IMR-90 (cell line): ENCODE data around the gene GCK. TPM values are rescaled to one million over a fixed set of nuclear protein-coding genes. Genes with fewer than 3 reads are reported as not detected.

Experiments
- ATAC-seq: fragments of 200-7000 bp; cut with Tn5 transposase; 2 replicates; pipeline ENCODE4 v1.9.1; 2020; ENCODE audit warnings: low read depth, mild to moderate bottlenecking, moderate library complexity
- BruUV-seq: library from RNA; stranded (reverse); fragments of 400-500 nt; replicated peaks from 2 replicates; lab custom pipeline; 2021; lab: Mats Ljungman, UMichigan
- CTCF ChIA-PET: fragments of 300-600 bp; formaldehyde crosslinking; extraction: SDS; loops from one replicate; lab custom pipeline; 2021; ENCODE audit warnings: antibody characterized with exemption; lab: Yijun Ruan, JAX
- POLR2A ChIA-PET: fragments of 300-600 bp; sonication (Branson Sonifier 250); formaldehyde crosslinking; loops from one replicate; lab custom pipeline; 2022; ENCODE audit warnings: antibody characterized with exemption; ENCODE audit not compliant: unreplicated experiment; lab: Charles Lee
- DNase-seq: peaks from one replicate; pipeline ENCODE4 v3.0.0; 2013
- H2AFZ ChIP-seq: replicated peaks from 2 replicates; pipeline ENCODE3; 2013; ENCODE audit warnings: low read length, mild to moderate bottlenecking; ENCODE audit not compliant: poor library complexity
- H2AK5ac ChIP-seq: 2 replicates; pipeline ENCODE4 v1.6.1; 2013; ENCODE audit warnings: low read depth, low read length, inconsistent platforms
- H2AK9ac ChIP-seq: replicated peaks from 2 replicates; pipeline ENCODE3; 2013; ENCODE audit warnings: mild to moderate bottlenecking, low read depth, low read length, moderate library complexity; ENCODE audit not compliant: poor library complexity
- H2BK120ac ChIP-seq: 2 replicates; pipeline ENCODE4 v1.6.1; 2013; ENCODE audit warnings: low read depth, low read length, inconsistent platforms
- H2BK15ac ChIP-seq: 3 replicates; pipeline ENCODE4 v1.6.1; 2013; ENCODE audit warnings: low read depth, low read length, inconsistent platforms
- H2BK20ac ChIP-seq: 2 replicates; pipeline ENCODE4 v1.6.1; 2013; ENCODE audit warnings: low read depth, mild to moderate bottlenecking, inconsistent platforms, low read length, moderate library complexity
- H2BK5ac ChIP-seq: 2 replicates; pipeline ENCODE4 v1.6.1; 2013; ENCODE audit warnings: mild to moderate bottlenecking, low read depth, low read length, inconsistent platforms; ENCODE audit not compliant: poor library complexity, severe bottlenecking
- H3K14ac ChIP-seq: replicated peaks from 2 replicates; pipeline ENCODE4 v1.6.1; 2013; ENCODE audit warnings: low read depth, low read length, inconsistent platforms
- H3K18ac ChIP-seq: 2 replicates; pipeline ENCODE4 v1.6.1; 2013; ENCODE audit warnings: low read depth, low read length, control low read depth
- H3K23ac ChIP-seq: 2 replicates; pipeline ENCODE4 v1.6.1; 2013; ENCODE audit warnings: low read depth, low read length, inconsistent platforms
- H3K27ac ChIP-seq: 2 replicates; pipeline ENCODE4 v1.5.1; 2013; ENCODE audit warnings: mild to moderate bottlenecking, control low read depth, low read length; ENCODE audit not compliant: insufficient read depth
- H3K27me3 ChIP-seq: 2 replicates; pipeline ENCODE4 v1.6.1; 2013; ENCODE audit warnings: low read length; ENCODE audit not compliant: control insufficient read depth, insufficient read depth
- H3K36me3 ChIP-seq: 2 replicates; pipeline ENCODE4 v1.6.1; 2013; ENCODE audit warnings: low read length, mixed read lengths; ENCODE audit not compliant: control insufficient read depth, insufficient read depth
- H3K4ac ChIP-seq: 2 replicates; pipeline ENCODE4 v1.6.1; 2013; ENCODE audit warnings: low read depth, low read length, inconsistent platforms
- H3K4me1 ChIP-seq: 2 replicates; pipeline ENCODE4 v1.6.1; 2013; ENCODE audit warnings: low read length, mixed read lengths; ENCODE audit not compliant: control insufficient read depth, insufficient read depth
- H3K4me2 ChIP-seq: 2 replicates; pipeline ENCODE4 v1.6.1; 2013; ENCODE audit warnings: low read depth, mild to moderate bottlenecking, control low read depth, low read length, moderate library complexity
- H3K4me3 ChIP-seq: 2 replicates; pipeline ENCODE4 v1.5.1; 2013; ENCODE audit warnings: low read depth, mild to moderate bottlenecking, control low read depth, low read length, moderate library complexity; ENCODE audit not compliant: insufficient read depth
- H3K56ac ChIP-seq: 2 replicates; pipeline ENCODE4 v1.6.1; 2013; ENCODE audit warnings: low read length, inconsistent platforms; ENCODE audit not compliant: insufficient read depth; ENCODE audit errors: extremely low read depth
- H3K79me1 ChIP-seq, 2 experiments: 2 replicates each; pipeline ENCODE4 v1.6.1; 2013; ENCODE audit warnings: low read length in 2 of 2, inconsistent platforms in 1 of 2, low read depth in 1 of 2
- H3K9ac ChIP-seq: 2 replicates; pipeline ENCODE4 v1.6.1; 2013; ENCODE audit warnings: low read depth, low read length, control low read depth
- H3K9me1 ChIP-seq: 2 replicates; pipeline ENCODE4 v1.6.1; 2013; ENCODE audit warnings: low read length, inconsistent platforms; ENCODE audit not compliant: insufficient read depth
- H3K9me3 ChIP-seq: 2 replicates; pipeline ENCODE4 v1.6.1; 2013; ENCODE audit warnings: low read length; ENCODE audit not compliant: control insufficient read depth, insufficient read depth
- H4K20me1 ChIP-seq: 2 replicates; pipeline ENCODE4 v1.6.1; 2013; ENCODE audit warnings: low read length, inconsistent platforms; ENCODE audit not compliant: insufficient read depth
- H4K5ac ChIP-seq: 2 replicates; pipeline ENCODE4 v1.6.1; 2013; ENCODE audit warnings: mild to moderate bottlenecking, low read depth, low read length, control low read depth
- H4K8ac ChIP-seq, 2 experiments: 2 replicates each; pipeline ENCODE4 v1.6.1; 2013; ENCODE audit warnings: low read depth in 2 of 2, low read length in 2 of 2, control low read depth in 1 of 2, inconsistent platforms in 1 of 2
- H4K91ac ChIP-seq: 2 replicates; pipeline ENCODE4 v1.6.1; 2013; ENCODE audit warnings: low read depth, low read length, inconsistent platforms; ENCODE audit not compliant: insufficient read depth
- FOS ChIP-seq: fragments of 150-350 bp; IDR thresholded peaks from 2 replicates; pipeline ENCODE4 v1.6.1; 2016; ENCODE audit warnings: low read depth, low read length
- MAFK ChIP-seq: IDR thresholded peaks from 2 replicates; pipeline ENCODE4 v1.6.1; 2012; ENCODE audit warnings: low read depth, low read length, improper control_type of control experiment
- MAZ ChIP-seq: IDR thresholded peaks from 2 replicates; pipeline ENCODE4 v1.6.1; 2012; ENCODE audit warnings: low read depth, mild to moderate bottlenecking, low read length, improper control_type of control experiment, moderate library complexity, borderline replicate concordance
- SMC3 ChIP-seq: fragments of 150-350 bp; IDR thresholded peaks from 2 replicates; pipeline ENCODE4 v1.6.1; 2016; ENCODE audit warnings: low read depth, mild to moderate bottlenecking, antibody characterized with exemption, low read length, moderate library complexity
- WGBS, 2 experiments: methylation state at CpG; one replicate each; pipeline versions ENCODE4 v1.1.5 to v1.1.7; 2013; ENCODE audit warnings: missing lambda C conversion rate in 2 of 2; ENCODE audit not compliant: insufficient read length in 1 of 2; ENCODE audit errors: extremely low coverage in 2 of 2; 5-methylcytosine and 5-hydroxymethylcytosine counted together
- dilution Hi-C: fragments of 300-500 bp; cut with HindIII; formaldehyde crosslinking; loops from one replicate; pipeline ENCODE4 v1.14.3; 2018; ENCODE audit warnings: low sequenced_read_pairs; ENCODE audit not compliant: unreplicated experiment
- in situ Hi-C: fragments of 300-500 bp; cut with MboI; formaldehyde crosslinking; loops from 3 replicates; pipeline ENCODE4 v1.14.3; 2019; ENCODE audit warnings: low sequenced_read_pairs, inconsistent platforms, mixed read lengths
- intact Hi-C: fragments of 100-400 bp; cut with micrococcal nuclease; formaldehyde crosslinking; loops from 2 replicates; pipeline ENCODE4 v1.10.0; 2022
- polyA plus RNA-seq, 3 experiments: library from polyadenylated mRNA; depleted of rRNA; stranded (reverse); fragments of >200 nt; gene quantifications; 2 replicates each; pipeline ENCODE4 v1.2.3, GENCODE V29; 2012; ENCODE audit warnings: low replicate concordance in 1 of 3
- total RNA-seq: library from RNA; depleted of rRNA; stranded (reverse); fragments of >200 nt; gene quantifications from 2 replicates; pipeline ENCODE4 v1.2.3, GENCODE V29; 2012

The GCK gene
- total and polyA plus RNA-seq, 2 of the 4 experiments (the other 2 are of a cell fraction): 0.14 to 0.18 TPM

- Histone ChIP-seq H3K27me3 (peaks cover 17% of the 10 kb centered on the region), H2AK5ac (no peak overlapping the region), H4K91ac (no peak overlapping the region), H3K27ac (no peak overlapping the region), H3K36me3 (no peaks in the 10 kb centered on the region), H3K4me3 (no peak overlapping the region), H2BK5ac (no peak overlapping the region), H4K8ac (no peak overlapping the region), H3K4me1 (no peaks in the 10 kb centered on the region), H3K56ac (no peak overlapping the region), H4K20me1 (no peaks in the 10 kb centered on the region), H2BK120ac (no peak overlapping the region), H2BK15ac (no peak overlapping the region), H3K18ac (no peak overlapping the region), H2BK20ac (no peak overlapping the region), H3K4ac (no peak overlapping the region), H3K9ac (no peak overlapping the region), H3K9me3 (no peaks in the 10 kb centered on the region), H3K23ac (no peak overlapping the region), H3K14ac (no peak overlapping the region), H2AFZ (peak overlapping the region; percentile 40), H2AK9ac (no peak overlapping the region), H3K4me2 (no peak overlapping the region), H3K79me1 (no peaks in the 10 kb centered on the region), H3K9me1 (no peaks in the 10 kb centered on the region), H4K5ac (no peak overlapping the region)
- dilution Hi-C loops (no loop called here), intact Hi-C loops (no loop called here), in situ Hi-C loops (loop anchor here (10.0 kb wide), 1 partner anchor 69 kb away; the partner anchor contains the start of gene POLD2)
- peak; percentile 33 for DNase-seq
- POLR2A ChIA-PET: no interaction called here
- BruUV-seq: no TSS peak
- no peak for ATAC-seq
- no peak for TF ChIP-seq MAZ
- 0 out of 2 replicates have a peak, but pooled peaks have one; percentile 19 for TF ChIP-seq FOS
- no peak for TF ChIP-seq SMC3
- 0 out of 2 replicates have a peak, but pooled peaks have one; percentile 5 for TF ChIP-seq MAFK
- CTCF ChIA-PET: no interaction called here
- no CpG with 5 or more reads among the region's 2 CpGs for WGBS, 2 experiments
These were observed 4.8 kb upstream of the GCK start for GRCh38 chr7:44194069-44194468.
